Psoas muscle (tissue), 8 donors: Measurements from ENCODE around the gene MRM2. TPM values are rescaled to one million over a fixed set of nuclear protein-coding genes. Genes with fewer than 3 reads are reported as not detected.

Source experiments
- ATAC-seq, 4 donors: fragments of 200-7000 bp; cut with Tn5 transposase; one replicate each; pipeline ENCODE4 v1.9.1; 2020; ENCODE audit warnings: moderate library complexity in 3 of 4, mild to moderate bottlenecking in 2 of 4
- DNase-seq, 2 donors: peaks; one replicate each; pipeline ENCODE4 v3.0.0-alpha.2; 2020
- H3K27ac ChIP-seq: fragments of 200-600 bp; one replicate; pipeline ENCODE4 v1.8.0; 2022
- H3K27me3 ChIP-seq, 3 donors: fragments of 200-600 bp in 1 of 3; one replicate each; pipeline versions ENCODE4 v1.6.1 to v1.8.0; 2013 to 2022; ENCODE audit warnings: low read length in 2 of 3, mild to moderate bottlenecking in 2 of 3, moderate library complexity in 1 of 3; ENCODE audit not compliant: insufficient read depth in 3 of 3
- H3K36me3 ChIP-seq, 2 donors: fragments of 200-600 bp in 1 of 2; one replicate each; pipeline versions ENCODE4 v1.6.1 to v1.8.0; 2013 to 2022; ENCODE audit warnings: low read depth in 1 of 2, mild to moderate bottlenecking in 1 of 2, moderate library complexity in 1 of 2; ENCODE audit not compliant: insufficient read depth in 1 of 2
- H3K4me1 ChIP-seq: fragments of 200-600 bp; one replicate; pipeline ENCODE4 v1.8.0; 2022
- H3K4me3 ChIP-seq: fragments of 200-600 bp; one replicate; pipeline ENCODE4 v1.8.0; 2022; ENCODE audit warnings: mild to moderate bottlenecking
- H3K9me3 ChIP-seq: fragments of 200-600 bp; one replicate; pipeline ENCODE4 v1.8.0; 2022
- WGBS, 3 donors: extraction: QIAGEN DNeasy Blood & Tissue Kit; methylation state at CpG; one replicate each; pipeline versions ENCODE4 v1.1.6 to v1.1.7; 2013; 5-methylcytosine and 5-hydroxymethylcytosine counted together
- intact Hi-C, 2 donors: fragments of 100-400 bp; cut with DNase I; formaldehyde crosslinking; loops; one replicate each; pipeline versions ENCODE4 v1.11.0 to v1.14.2; 2022
- polyA plus RNA-seq, 3 donors: library from polyadenylated mRNA; stranded (reverse); fragments of 200-250 nt; gene quantifications; one replicate each; pipeline ENCODE4 v1.2.3, GENCODE V29; 2013
- total RNA-seq, 4 donors: library from RNA; stranded (reverse); fragmentation: NEBNext Ultra II Directional in 2 of 4; extraction: Animal tissue kit (Norgen Biotek cat#: 25700) in 2 of 4; gene quantifications; one replicate each; pipeline versions ENCODE4 v1.2.1 to v1.2.4, GENCODE V29; 2021 to 2023
- TF ChIP-seq, protein P1 (sequence below): fragments of 200-600 bp; IDR thresholded peaks from one replicate; pipeline ENCODE4 v1.8.0; 2022; ENCODE audit warnings: antibody characterized with exemption
- donor health status: healthy with polysubstance abuse.
- donor health status: DM: no; HTN: no; CAD: no; lungs with moderate emphysema.
- donor health status: Bipolar disorder and iron deficiency.
- donor health status: healthy.
- donor health status: DM: yes; HTN: yes; CAD: no.
- donor health status: DM: no; HTN: no; CAD: no.
- donor health status: DM: no; HTN: no; CAD: no.
- donor health status: DM: yes; HTN: yes; CAD: no.

The MRM2 gene
- total and polyA plus RNA-seq, 7 donors, result 15.9 to 53.0 (median 21.6) TPM

GRCh38 chr7:2237109-2237602, 4.8 kb downstream of the MRM2 start:
- TF ChIP-seq, protein P1, sequence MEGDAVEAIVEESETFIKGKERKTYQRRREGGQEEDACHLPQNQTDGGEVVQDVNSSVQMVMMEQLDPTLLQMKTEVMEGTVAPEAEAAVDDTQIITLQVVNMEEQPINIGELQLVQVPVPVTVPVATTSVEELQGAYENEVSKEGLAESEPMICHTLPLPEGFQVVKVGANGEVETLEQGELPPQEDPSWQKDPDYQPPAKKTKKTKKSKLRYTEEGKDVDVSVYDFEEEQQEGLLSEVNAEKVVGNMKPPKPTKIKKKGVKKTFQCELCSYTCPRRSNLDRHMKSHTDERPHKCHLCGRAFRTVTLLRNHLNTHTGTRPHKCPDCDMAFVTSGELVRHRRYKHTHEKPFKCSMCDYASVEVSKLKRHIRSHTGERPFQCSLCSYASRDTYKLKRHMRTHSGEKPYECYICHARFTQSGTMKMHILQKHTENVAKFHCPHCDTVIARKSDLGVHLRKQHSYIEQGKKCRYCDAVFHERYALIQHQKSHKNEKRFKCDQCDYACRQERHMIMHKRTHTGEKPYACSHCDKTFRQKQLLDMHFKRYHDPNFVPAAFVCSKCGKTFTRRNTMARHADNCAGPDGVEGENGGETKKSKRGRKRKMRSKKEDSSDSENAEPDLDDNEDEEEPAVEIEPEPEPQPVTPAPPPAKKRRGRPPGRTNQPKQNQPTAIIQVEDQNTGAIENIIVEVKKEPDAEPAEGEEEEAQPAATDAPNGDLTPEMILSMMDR, result no peak
- H3K27me3 ChIP-seq, result no peaks in the 10 kb centered on the region
- H3K36me3 ChIP-seq, result peaks cover 0 to 57% of the 10 kb centered on the region in 2 donors
- no peaks in the 10 kb centered on the region for H3K9me3 ChIP-seq
- ATAC-seq, result no peak
- H3K4me1 ChIP-seq, result peaks cover 9% of the 10 kb centered on the region
- intact Hi-C loops, result no loop called here
- H3K27ac ChIP-seq, result no peak overlapping the region
- no peak overlapping the region for H3K4me3 ChIP-seq
- WGBS, 3 donors, result 83 to 88% (median 87%) methylated on average over 12 of the region's 12 CpGs
- no peak for DNase-seq

DNA sequence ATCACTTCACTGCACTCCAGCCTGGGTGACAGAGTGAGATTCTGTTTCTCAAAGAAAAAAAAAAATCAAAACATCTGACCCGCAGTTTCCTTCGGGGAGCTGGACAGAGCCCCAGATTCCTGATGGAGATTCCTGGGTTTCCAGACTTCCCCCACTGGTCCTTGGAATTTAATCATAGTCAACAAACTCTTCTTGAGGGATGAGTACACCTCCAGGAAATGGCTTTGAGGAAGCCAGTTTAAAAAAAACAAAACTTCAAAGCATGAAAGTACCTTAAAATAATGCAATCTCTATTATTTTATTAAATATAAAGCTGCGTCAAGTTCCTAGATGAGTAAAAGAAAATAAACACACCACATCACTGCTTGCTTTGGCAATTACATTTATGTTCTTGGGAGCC, 8.1 kb downstream of the MRM2 start:
- intact Hi-C loops, result no loop called here
- 63 to 84% (median 74%) methylated on average over 3 of the region's 3 CpGs for WGBS, 3 donors
- peaks cover 0 to 61% of the 10 kb centered on the region in 2 donors for H3K36me3 ChIP-seq

DNA sequence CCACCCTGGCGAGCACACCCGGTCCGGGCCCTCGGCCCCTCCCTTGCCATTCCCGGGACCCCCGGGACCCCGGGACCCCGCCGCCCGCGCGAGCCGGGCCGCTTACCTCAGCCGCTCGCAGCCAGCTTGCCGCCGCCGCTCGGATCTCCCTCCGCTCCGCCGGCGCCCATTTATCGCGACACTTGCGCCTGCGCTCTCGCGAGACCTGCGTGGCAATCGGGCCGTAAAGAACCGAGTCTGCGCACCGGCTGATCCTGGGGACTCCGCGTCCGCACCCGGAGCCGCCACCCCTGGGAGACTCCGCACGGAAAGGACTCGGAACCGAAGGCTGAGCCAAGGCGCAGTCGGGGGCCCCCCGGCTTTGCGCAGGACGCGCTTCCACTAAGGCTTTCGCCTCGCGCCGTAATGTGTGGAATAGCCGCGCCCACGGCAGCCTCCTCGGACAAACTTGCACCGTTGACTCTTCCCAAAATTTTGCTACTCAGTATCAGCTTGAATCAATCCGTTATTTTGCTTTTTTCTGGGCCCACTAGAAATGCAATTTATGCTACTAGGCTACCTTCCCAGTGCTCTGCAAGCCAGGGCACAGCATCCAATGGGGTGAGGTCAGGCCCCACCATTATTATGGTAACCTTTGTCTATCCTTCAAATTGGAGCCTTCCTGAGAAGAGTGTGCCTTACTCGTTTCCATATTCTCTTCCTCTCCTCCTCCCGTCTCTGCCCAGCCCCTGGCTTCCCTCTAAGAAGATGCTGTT, 9.1 kb downstream of the MRM2 start, which contains the start of gene MAD1L1:
TSS of gene MAD1L1 (minus strand) at position 180 of the 755 bp plus-strand sequence. CDS start 2,812 bp downstream, outside the sequence.
- intact Hi-C loops, result no loop called here
- Histone ChIP-seq H3K27me3 (no peaks in the 10 kb centered on the region), H3K9me3 (no peaks in the 10 kb centered on the region), H3K27ac (peak within 1 kb of the TSS; percentile 66), H3K4me3 (peak within 1 kb of the TSS; percentile 86), H3K36me3 (peaks cover 0 to 61% of the 10 kb centered on the region in 2 donors), H3K4me1 (peaks cover 20% of the 10 kb centered on the region)
- TF ChIP-seq, protein P1, result no peak
- DNase-seq (peak; percentile 90 to 95), ATAC-seq (peak; percentile 90 to 98 (median 93))
- WGBS, 3 donors, result 0 to 1% (median 1%) methylated on average over 55 to 63 of the region's 63 CpGs

More for the DNA sequence above, 8.1 kb downstream of the MRM2 start:
- H3K4me1 ChIP-seq, result peaks cover 20% of the 10 kb centered on the region
- no peak overlapping the region for H3K27ac ChIP-seq
- no peaks in the 10 kb centered on the region for H3K27me3 ChIP-seq
- DNase-seq (no peak), ATAC-seq (no peak)
- H3K4me3 ChIP-seq, result no peak overlapping the region
- TF ChIP-seq, protein P1, result no peak
- no peaks in the 10 kb centered on the region for H3K9me3 ChIP-seq

GRCh38 chr7:2231992-2232765, 9.8 kb downstream of the MRM2 start:
- intact Hi-C loops, result no loop called here
- WGBS, 3 donors, result 2 to 3% (median 2%) methylated on average over 27 to 46 of the region's 46 CpGs
- H3K27ac ChIP-seq, result peak overlapping the region; percentile 66
- H3K9me3 ChIP-seq, result no peaks in the 10 kb centered on the region
- H3K36me3 ChIP-seq, result peaks cover 0 to 61% of the 10 kb centered on the region in 2 donors
- no peaks in the 10 kb centered on the region for H3K27me3 ChIP-seq
- DNase-seq (no peak), ATAC-seq (peak; percentile 43 to 54 (median 49))
- H3K4me1 ChIP-seq, result peaks cover 20% of the 10 kb centered on the region
- TF ChIP-seq, protein P1, result no peak
- peak overlapping the region; percentile 86 for H3K4me3 ChIP-seq
